Measurements from ENCODE around the gene TAPT1.
"Not testable (repeated sequence)": the region's sequence is repeated elsewhere in the genome, so short reads cannot be mapped to it uniquely, and the experiment has no call there.

TAPT1 gene, protein sequence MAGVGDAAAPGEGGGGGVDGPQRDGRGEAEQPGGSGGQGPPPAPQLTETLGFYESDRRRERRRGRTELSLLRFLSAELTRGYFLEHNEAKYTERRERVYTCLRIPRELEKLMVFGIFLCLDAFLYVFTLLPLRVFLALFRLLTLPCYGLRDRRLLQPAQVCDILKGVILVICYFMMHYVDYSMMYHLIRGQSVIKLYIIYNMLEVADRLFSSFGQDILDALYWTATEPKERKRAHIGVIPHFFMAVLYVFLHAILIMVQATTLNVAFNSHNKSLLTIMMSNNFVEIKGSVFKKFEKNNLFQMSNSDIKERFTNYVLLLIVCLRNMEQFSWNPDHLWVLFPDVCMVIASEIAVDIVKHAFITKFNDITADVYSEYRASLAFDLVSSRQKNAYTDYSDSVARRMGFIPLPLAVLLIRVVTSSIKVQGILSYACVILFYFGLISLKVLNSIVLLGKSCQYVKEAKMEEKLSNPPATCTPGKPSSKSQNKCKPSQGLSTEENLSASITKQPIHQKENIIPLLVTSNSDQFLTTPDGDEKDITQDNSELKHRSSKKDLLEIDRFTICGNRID

DNA sequence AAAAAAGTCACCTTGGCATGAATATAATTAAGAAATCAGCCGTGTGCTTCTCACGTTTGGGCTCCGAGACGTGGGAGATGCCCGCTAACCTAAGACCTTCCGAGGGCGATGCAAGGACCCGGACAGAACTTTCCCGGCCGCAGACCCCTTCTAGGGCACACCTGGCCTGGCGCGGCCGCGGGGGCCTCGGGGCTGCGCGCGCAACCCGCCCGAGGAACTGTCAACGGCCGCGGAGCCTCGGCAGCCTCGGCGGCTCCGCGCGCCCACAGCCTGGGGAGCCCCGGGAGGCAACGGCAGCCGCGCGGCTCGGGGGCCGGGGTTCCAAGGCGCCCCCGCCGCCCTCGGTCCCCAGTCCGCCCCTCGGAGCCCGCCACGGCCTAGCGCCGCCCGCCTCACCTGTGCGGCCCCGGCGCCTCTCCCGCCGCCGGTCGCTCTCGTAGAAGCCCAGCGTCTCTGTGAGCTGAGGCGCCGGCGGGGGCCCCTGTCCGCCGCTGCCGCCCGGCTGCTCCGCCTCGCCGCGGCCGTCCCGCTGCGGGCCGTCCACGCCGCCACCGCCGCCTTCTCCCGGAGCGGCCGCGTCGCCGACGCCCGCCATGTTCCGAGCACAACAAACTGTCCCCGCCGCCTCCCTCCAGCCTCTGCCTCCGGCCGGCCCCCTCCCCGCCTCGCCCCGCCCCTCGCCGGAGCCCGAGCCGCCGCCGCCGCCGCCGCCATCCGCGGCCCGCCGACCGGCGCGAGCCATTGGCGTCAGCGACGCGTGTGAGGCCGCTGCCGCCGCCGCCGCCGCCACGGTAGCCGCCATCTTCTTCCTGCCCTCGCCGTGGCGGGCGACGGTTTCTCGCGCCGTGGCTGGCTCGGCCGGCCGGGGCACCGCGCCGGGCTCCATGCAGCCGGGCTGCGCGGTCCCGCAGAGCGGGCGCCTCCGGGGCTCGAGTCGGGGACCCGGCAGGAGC lies at the start of gene TAPT1:
Gene TAPT1, minus strand, starts transcription at position 609 of the 953 bp plus-strand sequence. Its CDS starts 14 bp downstream, at position 595.
- DNase-seq: peak; percentile 84

DNA sequence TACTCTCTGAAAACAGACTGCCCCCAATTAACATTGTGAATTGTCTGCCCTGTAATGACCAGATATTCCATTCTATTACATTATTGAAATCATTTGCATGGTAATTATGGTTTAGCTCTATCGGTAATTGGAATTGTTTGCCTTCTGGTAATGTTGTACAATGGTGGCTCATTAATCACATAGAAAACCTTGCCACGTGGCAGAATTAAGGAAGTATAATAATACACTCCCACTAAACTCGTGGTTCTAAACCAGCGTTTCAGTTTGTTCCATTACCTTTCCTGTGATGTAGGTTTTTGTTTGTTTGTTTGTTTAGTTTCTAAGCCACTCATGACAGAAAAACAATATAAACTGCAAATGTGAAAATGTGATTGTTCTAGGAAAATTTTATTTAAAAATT lies 45.1 kb upstream of the TAPT1 start:
- DNase-seq: no peak

DNA sequence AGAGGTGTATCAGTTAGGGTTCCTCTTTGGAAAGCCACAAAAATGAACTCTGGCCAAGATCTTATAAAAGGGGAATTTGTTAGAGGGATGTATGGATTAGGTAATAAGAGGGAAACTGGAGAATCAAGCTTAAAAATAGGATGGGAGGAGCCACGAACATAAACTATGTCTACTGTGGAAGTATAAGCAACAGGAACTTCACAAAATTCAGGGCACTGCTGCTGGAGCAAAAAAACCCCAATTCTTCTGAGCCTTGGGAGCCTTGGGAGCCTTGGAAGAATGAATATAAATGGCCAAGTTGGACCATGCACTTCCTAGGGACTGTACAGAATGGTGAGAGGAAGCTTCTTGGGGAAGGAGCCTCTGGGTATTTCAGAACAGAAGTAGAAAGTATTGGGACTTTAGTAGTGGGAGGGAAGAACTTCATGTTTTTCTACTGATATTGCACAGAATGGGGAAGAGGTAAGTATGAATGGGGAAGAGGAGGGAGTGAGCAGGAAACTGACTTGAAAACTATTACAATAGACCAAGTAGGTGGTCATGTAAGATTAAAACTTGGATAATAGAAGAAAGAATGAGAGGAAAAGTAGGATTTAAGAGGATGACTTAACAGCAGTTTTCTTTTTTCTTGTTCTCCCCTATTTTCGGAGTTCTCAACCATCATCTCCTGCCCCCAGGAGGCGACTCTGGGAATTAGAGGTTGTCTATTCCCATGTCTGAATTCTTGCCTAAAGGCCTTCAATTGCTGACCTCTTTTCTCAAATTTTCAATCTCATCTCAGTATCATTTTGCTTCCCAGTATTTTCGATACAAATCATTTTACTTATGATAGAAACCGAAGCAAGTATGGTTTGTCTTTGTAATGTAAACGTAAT lies 44.4 kb upstream of the TAPT1 start:
- no peak for DNase-seq

DNA sequence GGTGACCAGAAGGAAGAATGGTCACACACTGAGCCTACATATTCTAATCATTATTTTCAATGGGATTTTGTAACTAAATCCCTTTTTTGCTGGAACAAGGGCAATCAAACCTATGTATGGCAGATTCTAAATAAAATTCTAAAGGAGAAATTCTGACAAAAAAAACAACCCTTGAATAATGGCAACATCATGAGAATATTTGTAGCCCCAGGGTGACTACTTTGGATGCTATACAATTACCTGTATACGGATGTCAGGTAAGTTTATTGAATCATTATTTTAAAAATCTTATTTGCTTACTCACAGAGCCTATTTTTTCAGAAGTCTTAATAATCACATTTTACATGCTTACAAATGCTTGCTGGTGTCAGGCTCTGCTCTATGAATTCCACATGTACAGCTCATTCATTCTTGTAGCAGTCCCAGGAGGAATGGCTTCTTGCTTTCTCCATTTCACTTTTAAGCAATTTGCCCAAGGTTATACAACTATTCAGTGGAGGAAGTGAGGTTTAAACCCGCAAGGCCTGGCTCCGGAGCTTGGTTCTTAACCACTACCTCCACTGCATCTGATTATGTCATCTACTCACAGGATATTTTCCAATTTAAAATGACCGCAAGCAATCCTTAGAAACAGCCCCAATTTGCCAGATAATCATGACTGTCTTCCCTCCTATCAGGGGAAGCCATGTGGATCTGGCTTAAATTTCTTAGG lies 43.6 kb upstream of the TAPT1 start:
- DNase-seq: not testable (repeated sequence)

DNA sequence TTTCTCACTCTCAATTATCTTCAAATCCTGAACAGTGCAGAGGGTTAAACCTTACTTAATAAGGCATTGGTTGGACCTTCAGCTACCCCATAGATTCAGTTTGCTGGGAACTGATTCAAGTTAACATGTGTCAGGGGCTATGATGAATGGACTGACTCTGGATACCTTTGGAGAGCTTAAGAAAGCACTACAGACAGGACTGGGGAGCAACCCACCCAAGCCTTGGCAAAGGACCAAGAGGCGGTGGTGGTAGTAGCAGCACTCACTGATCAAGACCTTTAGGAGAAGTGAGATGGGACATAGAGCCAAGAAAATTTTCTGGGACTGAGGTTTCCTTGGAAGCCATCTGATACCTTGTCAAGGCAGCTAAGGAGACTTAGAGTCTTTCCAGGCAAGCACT lies 43.0 kb upstream of the TAPT1 start:
- no peak for DNase-seq

DNA sequence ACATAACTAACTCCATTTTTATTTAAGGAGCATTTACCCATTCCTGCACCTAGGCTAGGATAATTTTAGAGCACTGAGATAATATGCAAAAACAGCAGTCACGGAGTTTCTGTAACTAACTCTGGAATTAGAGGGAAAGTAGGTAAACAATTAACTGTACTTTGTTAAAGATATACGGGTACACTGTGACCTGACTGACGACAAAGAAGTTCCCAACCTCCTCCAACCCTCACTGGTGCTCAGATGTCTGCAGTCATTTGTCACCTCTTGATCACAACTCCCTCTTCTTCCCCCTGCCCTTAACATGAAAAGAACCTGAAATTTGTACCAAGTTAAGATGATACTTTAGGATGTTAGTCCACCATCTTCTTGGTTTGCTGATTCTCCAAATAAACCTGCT lies 42.0 kb upstream of the TAPT1 start:
- DNase-seq: no peak

DNA sequence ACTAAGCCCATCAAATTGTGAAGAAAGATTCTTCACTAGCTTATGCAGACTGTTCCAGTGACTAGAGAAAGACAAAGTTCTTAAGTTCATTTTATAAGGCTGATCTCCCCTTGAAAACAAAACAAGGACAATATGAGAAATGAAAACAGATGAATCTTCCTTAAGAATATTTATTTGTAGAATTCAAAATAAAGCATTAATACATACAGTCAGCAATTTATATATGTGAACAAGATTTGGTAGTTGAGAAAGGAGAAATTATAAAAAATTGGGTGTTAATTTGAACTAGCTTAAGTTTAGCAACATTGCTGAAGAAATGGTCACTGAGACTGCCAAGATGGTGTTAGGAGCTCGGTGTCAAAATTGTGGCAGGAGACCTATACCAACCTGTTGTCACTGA lies 41.4 kb upstream of the TAPT1 start:
- DNase-seq: no peak

DNA sequence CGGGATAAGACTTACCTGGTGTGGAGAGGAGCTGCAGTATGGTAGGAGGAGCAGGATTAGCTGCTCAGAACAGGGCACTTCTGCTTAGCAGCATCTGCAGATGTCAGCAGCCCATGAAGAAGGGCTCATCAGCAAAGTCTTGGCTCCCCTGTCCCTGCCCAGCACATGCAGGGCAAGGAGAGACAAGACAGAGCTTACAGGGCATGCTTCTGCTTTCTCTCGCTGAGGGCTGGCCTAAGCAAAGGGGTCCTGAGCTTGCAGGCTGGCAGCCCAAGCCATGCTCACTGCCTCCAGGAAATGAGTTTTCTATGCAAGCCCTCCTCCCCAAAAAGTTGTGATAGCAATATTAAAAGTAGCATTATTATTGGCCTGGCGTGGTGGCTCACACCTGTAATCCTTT lies 39.5 kb upstream of the TAPT1 start:
- DNase-seq: no peak

DNA sequence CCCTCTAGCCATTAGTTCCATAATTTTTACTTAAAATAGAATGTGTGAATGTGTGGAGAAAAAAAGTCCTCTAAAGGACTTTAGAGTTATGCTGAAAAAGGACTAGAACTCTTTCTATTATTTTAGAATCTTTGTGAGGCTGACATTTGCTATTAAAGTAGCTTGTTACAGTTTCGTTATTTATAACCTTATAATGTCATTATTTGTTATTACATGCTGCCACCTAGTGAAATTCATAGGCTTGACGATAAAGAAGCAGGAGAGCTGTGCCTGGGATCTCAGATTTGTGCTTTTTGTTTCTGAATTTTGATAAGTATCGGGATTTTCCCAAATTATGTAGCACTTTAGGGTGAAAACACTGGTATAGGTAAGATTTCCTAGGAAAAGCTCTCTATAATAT lies 38.5 kb upstream of the TAPT1 start:
- no peak for DNase-seq

DNA sequence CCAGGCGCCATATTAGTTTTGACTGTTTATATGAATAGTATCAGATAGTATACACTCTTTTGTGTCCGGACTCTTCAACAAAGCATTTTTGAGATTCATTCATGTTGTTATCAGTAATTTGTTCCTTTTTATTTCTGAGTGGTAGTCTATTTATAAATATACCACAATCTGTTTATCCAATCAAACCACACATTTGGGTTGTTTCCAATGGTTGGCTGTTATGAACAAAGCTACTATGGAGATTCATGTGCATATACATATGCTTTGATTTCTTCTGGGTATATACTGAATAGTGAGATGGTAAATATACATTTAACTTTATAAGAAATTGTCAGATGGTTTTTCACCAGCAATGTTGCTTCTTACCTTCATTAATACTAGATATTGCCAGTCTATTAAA lies 36.8 kb upstream of the TAPT1 start:
- DNase-seq: no peak

DNA sequence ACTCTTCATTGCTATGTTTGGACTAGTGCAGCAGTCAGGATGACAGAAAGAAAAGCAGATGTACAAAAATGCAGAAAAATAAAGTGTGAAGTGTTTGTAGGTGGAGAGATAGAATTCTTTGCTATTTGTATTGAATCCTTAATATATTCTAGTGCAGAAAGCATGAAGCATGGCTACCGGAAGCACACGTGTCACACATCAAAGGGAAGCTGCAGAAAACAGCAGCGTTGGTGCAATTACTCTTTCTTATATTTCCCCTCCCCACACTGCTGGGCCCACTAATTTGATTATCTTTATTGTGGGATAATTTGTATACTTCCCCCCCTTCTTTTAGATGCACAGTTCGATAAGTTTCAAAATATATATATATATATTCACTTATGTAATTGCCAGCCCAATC lies 35.9 kb upstream of the TAPT1 start:
- DNase-seq: no peak

DNA sequence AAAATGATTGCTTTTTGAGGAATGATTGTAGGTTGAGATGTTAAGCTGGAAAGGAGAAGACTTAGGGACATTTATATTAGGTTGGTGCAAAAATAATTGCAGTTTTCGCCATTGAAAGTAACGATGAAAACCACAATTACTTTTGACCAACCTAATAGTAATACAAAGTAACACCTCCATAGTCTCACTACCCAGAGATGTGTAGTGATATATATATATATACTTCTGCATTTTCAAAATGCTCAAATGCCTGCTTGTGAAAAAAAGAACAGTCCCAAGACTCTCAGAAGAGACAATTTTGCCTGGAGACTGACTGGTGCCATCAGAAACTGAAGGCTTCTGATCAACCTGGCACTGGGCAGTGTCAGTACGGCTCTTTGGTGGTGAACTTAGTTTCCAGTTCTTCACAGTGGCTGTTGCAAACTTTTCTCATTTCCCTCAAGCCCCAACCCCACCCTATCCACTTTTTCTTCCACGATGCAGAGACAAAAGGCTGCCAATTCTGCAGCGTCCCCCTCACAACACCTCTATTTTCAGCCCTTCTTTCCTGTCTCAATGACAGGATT lies 35.1 kb upstream of the TAPT1 start:
- DNase-seq: no peak

DNA sequence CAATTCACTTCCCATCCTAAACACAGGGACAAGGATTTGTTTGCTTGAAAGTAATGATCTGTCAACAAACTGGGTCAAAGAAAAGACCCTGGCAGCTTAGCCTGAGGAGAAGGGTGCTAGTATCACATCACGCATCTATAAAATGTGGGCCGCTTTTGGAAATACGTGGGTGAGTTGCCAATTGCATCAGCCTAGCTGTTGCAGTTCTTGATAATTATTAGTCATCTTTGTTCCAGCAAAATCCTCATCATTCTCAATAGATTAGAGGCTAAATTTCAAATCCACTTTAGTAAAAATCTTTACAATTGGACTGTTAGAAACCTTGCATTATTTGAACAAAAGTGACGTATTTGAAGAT lies 33.6 kb upstream of the TAPT1 start:
- peak; percentile 4 for DNase-seq

DNA sequence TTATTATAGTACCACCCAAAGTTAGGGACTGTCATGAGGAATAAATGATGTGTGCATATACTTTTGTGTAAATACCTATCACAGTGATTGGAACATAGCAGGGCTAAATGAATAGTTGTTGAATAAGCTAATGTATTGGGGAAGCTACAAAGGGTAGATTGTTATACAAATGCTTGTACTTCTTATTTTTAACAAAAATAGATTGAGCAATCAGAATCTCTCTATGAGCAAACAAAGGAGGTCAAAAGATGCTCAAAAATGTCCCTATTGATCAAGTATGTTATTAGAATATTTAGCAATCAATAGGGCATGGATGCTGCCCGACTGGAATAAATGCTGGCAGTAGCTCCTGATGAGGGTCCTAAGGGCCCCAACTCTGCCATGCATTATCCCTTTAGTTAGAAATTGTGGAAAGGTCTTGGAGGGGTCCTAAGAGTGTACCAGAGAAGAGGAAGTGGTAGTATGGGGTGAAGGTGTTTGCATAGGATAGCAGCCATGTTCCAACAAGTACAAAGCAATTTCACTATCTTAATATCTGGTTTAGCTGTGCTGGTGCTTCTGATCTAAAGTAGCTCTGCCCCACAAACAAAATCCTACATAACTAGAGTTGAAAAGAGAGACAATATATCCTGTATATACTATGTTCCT lies 33.1 kb upstream of the TAPT1 start:
- DNase-seq: no peak

DNA sequence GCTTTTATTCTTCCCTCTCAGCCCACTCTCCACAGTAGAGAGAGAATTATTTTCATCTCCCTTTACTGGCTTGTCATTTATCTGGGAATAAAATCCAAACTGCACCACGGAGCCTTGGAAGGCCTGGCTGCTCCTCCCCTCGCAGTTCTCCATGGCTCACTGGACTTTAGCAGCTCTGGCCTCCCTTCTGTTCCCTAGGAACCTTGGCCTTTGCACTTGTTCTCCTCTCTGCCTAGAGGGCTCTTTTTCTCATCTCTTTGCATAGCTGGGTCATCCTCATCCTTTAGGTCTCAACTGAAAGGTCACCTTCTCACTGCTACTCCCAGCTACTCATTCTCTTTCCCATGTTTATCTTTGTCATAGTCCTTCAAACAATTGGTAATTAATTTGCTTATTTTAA lies 31.3 kb upstream of the TAPT1 start:
- DNase-seq: no peak

DNA sequence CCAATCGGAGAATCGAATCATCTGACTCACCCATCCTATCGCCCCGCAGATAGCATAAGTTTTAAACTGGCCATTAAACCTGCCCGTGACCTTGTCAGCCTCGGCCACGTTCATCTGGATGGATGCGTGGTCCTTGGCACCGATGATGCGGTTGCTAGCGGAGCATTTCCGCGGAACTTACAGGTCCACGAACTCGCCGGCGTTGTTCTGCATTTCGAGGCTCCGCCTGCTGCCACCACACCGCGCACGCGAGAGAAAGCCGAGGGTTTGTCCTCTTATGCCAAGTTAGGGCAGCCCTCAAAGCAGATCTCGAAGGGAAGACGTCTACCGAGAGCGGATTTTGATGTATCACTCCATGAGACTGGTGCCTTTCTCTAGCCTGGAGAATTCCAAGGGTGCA lies 30.1 kb upstream of the TAPT1 start:
- no peak for DNase-seq

DNA sequence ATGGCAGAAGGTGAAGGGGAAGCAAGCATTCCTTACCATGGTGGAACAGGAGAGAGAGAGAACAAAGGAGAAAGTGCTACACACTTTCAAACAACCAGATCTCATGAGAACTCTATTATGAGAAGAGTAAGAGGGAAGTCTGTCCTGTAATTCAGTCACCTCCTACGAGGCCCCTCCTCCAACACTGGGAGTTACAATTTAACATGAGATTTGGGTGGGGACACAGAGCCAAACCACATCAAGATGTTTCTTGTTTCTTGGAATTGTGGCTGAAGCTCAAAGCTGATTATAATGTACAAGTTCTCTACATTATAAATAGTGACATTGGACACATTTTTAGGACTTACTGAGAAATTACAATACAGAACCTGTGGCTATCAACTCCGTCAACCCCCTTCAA lies 29.5 kb upstream of the TAPT1 start:
- no peak for DNase-seq

DNA sequence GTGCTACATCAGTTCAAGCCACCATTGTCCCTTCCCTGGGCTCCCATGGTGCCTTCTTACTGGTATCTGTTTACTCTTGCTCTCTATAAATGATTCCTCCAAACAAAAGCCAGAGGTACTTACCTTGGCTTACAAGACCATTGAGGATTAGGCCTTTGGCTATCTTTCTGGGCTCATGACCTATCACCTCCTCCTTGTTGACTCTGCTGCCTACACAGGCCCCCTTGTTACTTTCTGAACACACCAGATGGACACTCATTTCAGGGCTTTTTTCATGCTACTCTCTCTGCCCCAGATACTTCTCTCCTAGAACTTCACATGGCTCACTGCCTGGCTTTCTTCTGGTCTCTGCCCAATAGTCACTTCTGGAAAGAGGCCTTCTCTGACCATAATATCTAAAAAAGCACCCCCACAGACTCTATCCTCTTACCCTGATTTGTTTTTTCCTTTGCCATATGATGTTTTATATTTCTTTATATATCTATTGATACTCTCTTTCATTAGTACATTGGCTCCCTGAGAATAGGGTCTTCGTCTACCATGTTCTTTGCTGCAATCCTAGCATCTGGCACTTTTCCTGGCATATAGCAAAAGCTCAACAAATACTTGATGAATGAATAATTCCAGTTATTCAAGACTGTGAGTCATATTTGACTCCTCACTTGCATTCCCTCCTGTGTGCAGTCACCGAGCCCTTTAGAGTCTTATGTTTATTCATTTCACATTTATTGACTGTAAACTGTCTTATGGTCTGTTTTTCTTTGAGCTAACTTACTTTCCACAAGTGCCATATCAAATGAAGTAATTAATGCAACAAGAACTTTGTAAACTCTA lies 27.1 kb upstream of the TAPT1 start:
- no peak for DNase-seq

DNA sequence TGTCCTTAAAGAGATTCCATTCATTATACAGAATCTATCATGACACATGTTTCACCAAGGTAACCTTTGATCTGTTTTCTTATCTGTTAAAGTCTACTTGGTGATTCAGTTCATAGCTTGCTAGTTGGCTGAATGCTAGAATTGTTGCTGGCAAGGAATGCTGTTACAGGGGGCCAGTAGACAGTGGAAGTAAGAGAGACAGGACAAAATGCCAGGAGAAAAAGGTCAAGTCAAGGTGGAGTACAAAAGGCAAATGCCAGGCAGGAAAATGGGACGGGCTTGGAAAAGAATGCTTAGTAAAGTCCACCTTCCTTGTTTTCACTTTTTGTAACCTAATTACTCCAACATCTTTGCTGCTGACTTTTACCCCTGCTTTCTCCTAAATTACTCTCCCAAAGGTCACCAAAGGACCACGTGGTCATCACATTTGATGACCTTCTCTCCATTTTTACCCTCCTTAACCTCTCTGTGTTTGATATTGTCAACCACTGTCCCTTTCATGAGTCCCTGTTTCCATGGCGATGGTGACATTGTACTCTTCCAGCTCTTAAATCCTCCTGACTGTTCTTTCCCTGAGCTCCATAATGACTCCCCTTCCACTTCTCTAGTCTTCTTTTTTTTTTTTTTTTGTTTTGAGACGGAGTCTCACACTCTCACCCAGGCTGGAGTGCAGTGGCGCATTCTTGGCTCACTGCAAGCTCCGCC lies 24.5 kb upstream of the TAPT1 start:
- no peak for DNase-seq

DNA sequence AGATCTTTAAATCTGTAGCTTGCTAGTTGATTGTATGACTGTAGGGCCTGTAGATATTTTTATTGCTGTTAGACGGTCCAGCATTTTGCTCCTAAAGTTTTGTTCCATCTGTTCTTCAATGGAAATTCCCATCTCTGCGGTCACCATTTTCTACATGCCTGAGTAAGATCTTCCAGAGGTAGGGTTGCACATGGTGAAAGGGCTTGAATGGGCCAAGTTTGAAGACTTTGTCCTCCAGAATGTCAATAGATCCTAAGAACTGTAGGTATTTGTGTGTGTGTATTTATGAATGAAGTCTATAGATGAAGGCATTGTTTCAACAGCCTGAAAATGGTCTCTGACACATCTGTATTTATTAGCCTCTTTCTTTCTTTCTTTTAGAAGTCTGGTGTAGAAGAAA lies 22.3 kb upstream of the TAPT1 start:
- DNase-seq: no peak
